Duodenal mucosa (tissue), 2 donors: Measurements from ENCODE around the gene GRID1.

Experiments used
- H3K27ac ChIP-seq: one replicate; pipeline ENCODE4 v1.7.0; 2013; ENCODE audit warnings: low read depth, low read length
- H3K27me3 ChIP-seq, 2 donors: one replicate each; pipeline ENCODE4 v1.7.0; 2013; ENCODE audit warnings: low read length in 2 of 2, control low read depth in 1 of 2; ENCODE audit not compliant: insufficient read depth in 2 of 2, control insufficient read depth in 1 of 2
- H3K36me3 ChIP-seq, 2 donors: one replicate each; pipeline ENCODE4 v1.7.0; 2013; ENCODE audit warnings: low read length in 2 of 2, control low read depth in 1 of 2; ENCODE audit not compliant: insufficient read depth in 2 of 2, control insufficient read depth in 1 of 2
- H3K4me1 ChIP-seq, 2 donors: one replicate each; pipeline ENCODE4 v1.7.0; 2013; ENCODE audit warnings: low read length in 2 of 2, control low read depth in 1 of 2; ENCODE audit not compliant: insufficient read depth in 2 of 2, control insufficient read depth in 1 of 2
- H3K4me3 ChIP-seq, 2 donors: one replicate each; pipeline ENCODE4 v1.7.0; 2013; ENCODE audit warnings: low read length in 2 of 2, low read depth in 1 of 2
- H3K9ac ChIP-seq, 2 donors: one replicate each; pipeline ENCODE4 v1.7.0; 2013; ENCODE audit warnings: low read length in 2 of 2, low read depth in 1 of 2
- H3K9me3 ChIP-seq, 2 donors: one replicate each; pipeline ENCODE4 v1.7.0; 2013; ENCODE audit warnings: low read length in 2 of 2, control low read depth in 1 of 2; ENCODE audit not compliant: control insufficient read depth in 1 of 2

GRID1 gene

DNA sequence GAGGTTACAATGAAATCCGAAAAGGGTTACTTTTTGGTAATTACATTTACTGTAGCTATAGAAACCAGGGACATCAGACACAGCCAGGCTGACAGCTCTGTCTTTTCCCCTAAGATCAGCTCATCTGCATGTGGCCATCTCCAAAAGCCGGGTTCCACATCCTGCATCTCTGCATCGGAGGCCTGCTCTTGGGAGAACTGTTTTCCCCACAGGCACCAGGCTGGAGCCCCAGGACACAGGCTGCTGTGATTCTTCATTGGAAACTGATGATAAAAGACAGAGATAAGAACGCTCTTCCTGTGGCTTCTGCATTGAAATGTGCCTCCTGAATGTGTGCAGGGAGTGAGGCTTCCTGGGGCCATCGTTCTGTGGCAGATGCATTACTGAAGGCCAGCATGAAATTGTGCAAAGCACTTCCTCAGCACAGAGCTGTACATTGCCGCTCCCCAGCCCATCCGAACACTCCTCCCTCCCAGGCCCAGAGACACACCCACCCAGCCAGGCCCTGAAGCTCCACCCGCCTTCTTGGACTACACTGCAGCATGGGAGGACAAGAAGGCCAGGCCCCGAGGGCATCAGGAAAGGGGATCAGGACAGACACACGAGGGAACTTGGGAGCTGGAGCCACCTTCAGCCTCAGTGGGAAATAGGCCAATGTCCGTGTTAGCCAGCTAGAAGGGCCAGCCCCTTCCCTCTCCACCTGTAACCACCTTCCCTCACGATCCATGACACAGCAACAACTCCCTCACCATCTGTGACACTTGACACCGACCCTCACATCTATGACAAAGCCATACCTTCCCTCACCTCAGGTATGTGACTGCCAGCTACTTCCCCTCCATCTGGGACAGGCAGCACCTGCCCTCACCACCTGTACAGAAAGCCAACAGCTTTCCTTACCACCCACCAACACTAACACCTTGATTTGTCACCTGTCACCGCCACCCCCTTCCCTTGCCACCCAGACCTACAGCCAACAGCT lies 113.2 kb downstream of the GRID1 start:
- no peaks in the 10 kb centered on the region for H3K4me1 ChIP-seq
- H3K9ac ChIP-seq = no peak overlapping the region
- no peak overlapping the region for H3K4me3 ChIP-seq
- H3K27ac ChIP-seq = no peak overlapping the region
- no peaks in the 10 kb centered on the region for H3K9me3 ChIP-seq
- H3K27me3 ChIP-seq = no peaks in the 10 kb centered on the region
- H3K36me3 ChIP-seq = no peaks in the 10 kb centered on the region

DNA sequence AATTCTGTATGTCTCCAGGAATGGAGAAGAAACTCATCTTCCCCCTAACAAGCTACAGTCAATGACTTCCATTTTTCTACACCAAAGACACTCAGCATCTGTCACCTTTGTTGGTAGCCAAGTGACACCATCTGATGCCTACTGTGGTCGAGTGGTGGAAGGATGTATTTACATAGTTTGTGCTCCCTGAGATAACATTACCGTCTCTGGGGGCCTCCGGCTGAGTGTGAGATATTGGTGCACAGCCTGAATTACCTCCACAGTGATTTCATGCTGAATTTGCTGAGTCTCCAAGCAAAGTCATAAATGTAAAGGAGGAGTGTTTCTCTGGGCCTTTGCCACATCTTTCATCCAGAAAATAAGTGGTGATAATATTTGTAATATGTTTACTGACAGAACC lies 114.0 kb downstream of the GRID1 start:
- no peak overlapping the region for H3K4me3 ChIP-seq
- H3K9ac ChIP-seq = no peak overlapping the region
- H3K9me3 ChIP-seq = no peaks in the 10 kb centered on the region
- no peaks in the 10 kb centered on the region for H3K4me1 ChIP-seq
- no peak overlapping the region for H3K27ac ChIP-seq
- H3K27me3 ChIP-seq = no peaks in the 10 kb centered on the region
- no peaks in the 10 kb centered on the region for H3K36me3 ChIP-seq

DNA sequence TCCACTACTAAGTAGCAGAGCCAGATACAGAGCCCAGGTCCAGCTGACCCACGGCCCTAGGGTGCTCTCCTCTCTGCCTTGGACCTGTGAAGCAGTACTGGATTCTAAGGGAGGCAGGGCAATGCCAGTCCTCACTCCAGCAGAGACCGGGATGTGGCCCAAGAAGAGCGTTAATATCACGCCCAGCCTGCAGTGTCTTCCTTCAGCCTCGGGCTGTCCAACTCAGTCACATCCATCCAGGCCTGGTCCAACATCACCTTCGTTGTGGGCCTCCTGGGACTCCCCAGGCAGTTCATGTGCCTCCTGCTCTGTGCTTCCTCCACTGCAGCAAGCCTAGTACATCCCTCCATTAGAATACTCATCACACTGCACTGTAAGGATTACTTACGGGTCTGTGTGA lies 114.5 kb downstream of the GRID1 start:
- Histone ChIP-seq H3K9ac (no peak overlapping the region), H3K27ac (no peak overlapping the region), H3K4me1 (no peaks in the 10 kb centered on the region), H3K27me3 (no peaks in the 10 kb centered on the region), H3K9me3 (no peaks in the 10 kb centered on the region), H3K4me3 (no peak overlapping the region), H3K36me3 (no peaks in the 10 kb centered on the region)

DNA sequence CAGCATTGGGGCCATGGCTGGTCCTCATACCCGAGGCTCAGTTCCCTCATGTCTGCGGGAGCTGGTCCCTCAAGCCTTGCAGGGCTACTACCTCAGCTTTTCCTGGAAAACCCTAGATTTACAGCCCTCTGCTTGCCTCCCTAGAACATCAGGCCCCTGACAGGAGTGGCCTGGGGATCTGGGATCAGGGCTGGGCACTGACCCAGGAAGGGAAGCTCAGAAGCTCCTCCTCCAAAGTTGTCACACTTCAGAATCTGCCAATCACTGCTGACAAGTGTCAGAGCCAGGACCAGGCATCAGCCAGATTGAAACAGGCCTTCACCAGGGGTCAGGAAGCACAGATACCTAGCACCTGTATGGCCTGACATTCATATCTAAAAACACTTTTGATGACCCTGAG lies 115.2 kb downstream of the GRID1 start:
- Histone ChIP-seq H3K27me3 (no peaks in the 10 kb centered on the region), H3K9ac (no peak overlapping the region), H3K4me3 (no peak overlapping the region), H3K27ac (no peak overlapping the region), H3K4me1 (no peaks in the 10 kb centered on the region), H3K9me3 (no peaks in the 10 kb centered on the region), H3K36me3 (no peaks in the 10 kb centered on the region)

DNA sequence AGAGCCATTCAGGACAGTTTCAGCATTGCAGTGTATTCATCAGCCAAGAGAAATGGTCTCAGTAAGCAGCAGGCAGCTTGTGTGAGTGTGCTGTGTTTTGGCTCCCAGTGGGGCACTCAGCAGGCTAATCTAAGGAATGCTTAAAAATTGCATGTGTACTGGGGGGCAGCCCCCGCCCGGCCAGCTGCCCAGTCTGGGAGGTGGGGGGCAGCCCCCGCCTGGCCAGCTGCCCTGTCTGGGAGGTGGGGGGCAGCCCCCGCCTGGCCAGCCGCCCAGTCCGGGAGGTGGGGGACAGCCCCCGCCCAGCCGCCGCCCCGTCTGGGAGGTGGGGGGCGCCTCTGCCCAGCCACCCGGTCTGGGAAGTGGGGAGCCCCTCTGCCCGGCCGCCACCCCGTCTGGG lies 116.2 kb downstream of the GRID1 start:
- no peak overlapping the region for H3K27ac ChIP-seq
- H3K4me1 ChIP-seq = no peaks in the 10 kb centered on the region
- no peaks in the 10 kb centered on the region for H3K9me3 ChIP-seq
- H3K27me3 ChIP-seq = no peaks in the 10 kb centered on the region
- no peaks in the 10 kb centered on the region for H3K36me3 ChIP-seq
- no peak overlapping the region for H3K9ac ChIP-seq
- H3K4me3 ChIP-seq = no peak overlapping the region

DNA sequence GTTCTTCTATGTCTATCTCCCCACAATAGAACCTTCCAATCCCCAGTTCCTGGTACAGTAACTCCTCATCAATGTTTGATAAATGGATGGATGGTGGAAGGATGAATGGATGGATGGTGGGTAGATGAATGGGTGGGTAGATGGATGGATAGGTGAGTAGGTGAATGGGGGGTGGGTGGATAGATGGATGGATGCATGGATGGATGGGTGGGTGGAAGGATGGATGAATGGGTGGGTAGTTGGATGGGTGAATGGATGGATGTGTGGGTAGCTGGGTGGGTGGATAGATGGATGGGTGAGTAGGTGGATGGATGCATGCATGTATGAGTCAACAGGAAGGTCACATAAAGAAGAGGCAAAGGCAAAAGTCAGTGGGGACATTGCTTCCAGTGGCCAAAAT lies 116.8 kb downstream of the GRID1 start:
- no peak overlapping the region for H3K9ac ChIP-seq
- H3K27ac ChIP-seq = no peak overlapping the region
- H3K27me3 ChIP-seq = no peaks in the 10 kb centered on the region
- no peaks in the 10 kb centered on the region for H3K4me1 ChIP-seq
- no peaks in the 10 kb centered on the region for H3K9me3 ChIP-seq
- H3K36me3 ChIP-seq = no peaks in the 10 kb centered on the region
- no peak overlapping the region for H3K4me3 ChIP-seq

DNA sequence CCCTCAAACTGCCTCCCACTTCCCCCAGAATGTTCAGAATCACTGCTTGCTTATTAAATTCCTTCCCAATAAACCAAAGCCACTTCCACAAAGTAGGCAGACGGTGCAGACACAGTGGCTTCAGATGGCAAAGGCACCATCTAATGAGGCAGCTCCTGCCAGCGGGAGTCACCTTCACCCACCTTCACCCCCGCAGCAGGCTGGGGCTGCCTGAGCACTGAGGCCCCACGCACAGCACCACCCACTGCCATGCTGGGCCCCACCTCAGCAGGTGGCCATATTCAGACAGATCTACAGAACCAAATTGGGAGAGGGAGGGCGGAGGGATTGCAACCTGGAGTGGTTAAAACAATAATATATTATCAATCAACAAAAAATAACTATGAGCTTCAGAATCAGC lies 118.5 kb downstream of the GRID1 start:
- H3K27me3 ChIP-seq = no peaks in the 10 kb centered on the region
- H3K4me1 ChIP-seq = no peaks in the 10 kb centered on the region
- H3K36me3 ChIP-seq = no peaks in the 10 kb centered on the region
- H3K27ac ChIP-seq = no peak overlapping the region
- no peaks in the 10 kb centered on the region for H3K9me3 ChIP-seq
- H3K9ac ChIP-seq = no peak overlapping the region
- H3K4me3 ChIP-seq = no peak overlapping the region

DNA sequence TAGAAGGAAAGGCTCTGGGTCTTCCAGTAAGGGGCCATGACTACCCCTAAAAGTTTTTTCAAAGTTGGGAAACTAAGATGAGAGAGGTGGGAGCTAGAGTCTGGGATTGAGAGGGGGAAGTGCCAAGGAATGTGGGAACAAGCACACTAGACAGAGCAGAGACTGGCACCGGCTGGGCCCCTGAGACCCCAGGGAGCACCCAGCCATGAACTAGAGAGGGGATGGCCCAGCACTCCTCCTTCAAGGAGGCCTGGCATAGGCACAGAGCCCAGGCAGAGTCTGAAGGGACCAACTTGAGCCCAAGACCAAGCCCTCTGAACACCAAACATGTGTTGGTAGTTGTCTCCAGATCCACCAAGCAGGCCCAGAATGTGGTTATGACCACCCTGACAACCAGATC lies 119.0 kb downstream of the GRID1 start:
- Histone ChIP-seq H3K27ac (no peak overlapping the region), H3K9me3 (no peaks in the 10 kb centered on the region), H3K9ac (no peak overlapping the region), H3K27me3 (no peaks in the 10 kb centered on the region), H3K4me3 (no peak overlapping the region), H3K36me3 (no peaks in the 10 kb centered on the region), H3K4me1 (no peaks in the 10 kb centered on the region)

DNA sequence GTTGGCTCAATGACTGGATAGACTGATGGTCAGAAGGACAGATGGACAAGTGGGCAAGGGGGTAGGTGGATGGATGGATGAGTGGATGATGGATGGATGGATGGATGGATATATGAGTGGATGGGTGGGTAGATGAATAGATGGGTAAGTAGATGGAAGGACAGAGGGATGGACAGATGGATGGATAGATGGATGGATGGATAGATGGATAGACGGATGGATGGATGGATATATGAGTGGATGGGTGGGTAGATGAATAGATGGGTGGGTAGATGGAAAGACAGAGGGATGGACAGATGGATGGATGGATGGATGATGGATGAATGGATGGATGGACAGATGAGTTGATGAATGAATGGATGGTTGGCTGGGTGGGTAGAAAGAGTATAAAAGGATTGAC lies 119.5 kb downstream of the GRID1 start:
- no peaks in the 10 kb centered on the region for H3K9me3 ChIP-seq
- H3K4me1 ChIP-seq = no peaks in the 10 kb centered on the region
- no peak overlapping the region for H3K27ac ChIP-seq
- H3K4me3 ChIP-seq = no peak overlapping the region
- H3K27me3 ChIP-seq = no peaks in the 10 kb centered on the region
- H3K36me3 ChIP-seq = no peaks in the 10 kb centered on the region
- H3K9ac ChIP-seq = no peak overlapping the region

DNA sequence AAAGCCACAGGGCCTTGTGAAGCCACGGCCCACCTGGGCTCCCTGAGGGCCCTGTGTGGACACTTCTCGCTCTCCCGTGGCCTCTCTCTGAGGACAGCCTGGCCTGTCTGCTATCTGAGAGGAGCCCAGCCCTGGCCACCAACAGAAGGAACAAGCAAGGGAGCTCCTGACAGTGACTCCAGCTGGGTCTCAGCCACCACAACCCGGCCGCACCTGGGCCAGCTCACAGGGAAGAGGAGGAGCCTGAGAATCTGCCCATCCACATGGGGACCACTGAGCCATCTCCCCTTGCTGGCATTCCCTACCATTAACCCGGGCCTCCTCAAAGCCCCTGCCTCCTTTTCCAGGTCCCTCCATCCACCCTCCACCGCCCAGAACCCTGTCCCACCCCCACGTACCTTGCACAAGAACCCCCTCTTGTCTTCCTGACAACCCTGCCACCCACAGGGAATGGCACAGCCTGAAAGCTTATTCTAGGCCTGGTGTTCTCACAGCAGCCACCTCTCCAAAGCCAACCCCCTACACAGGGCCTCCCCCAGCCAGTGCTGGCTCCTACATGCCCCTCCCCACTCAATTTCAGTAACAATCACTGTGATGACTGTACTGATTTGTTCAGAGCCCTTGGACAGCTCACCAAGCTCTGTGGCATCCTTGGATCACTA lies 120.2 kb downstream of the GRID1 start:
- H3K27ac ChIP-seq = no peak overlapping the region
- no peak overlapping the region for H3K9ac ChIP-seq

More for the DNA sequence above, 120.2 kb downstream of the GRID1 start:
- Histone ChIP-seq H3K4me3 (no peak overlapping the region), H3K27me3 (no peaks in the 10 kb centered on the region), H3K9me3 (no peaks in the 10 kb centered on the region), H3K36me3 (no peaks in the 10 kb centered on the region), H3K4me1 (no peaks in the 10 kb centered on the region)
